IMR-90 (cell line): Measurements from ENCODE around the gene ANKS3.

Experiments
- CHD1 ChIP-seq: IDR thresholded peaks from 2 replicates; pipeline ENCODE4 v1.6.1; 2012; ENCODE audit warnings: low read depth, low read length, improper control_type of control experiment
- CTCF ChIP-seq: conservative IDR thresholded peaks from 2 replicates; pipeline ENCODE4 v1.5.1; 2012; ENCODE audit warnings: mild to moderate bottlenecking, low read depth, low read length, improper control_type of control experiment
- MAZ ChIP-seq: IDR thresholded peaks from 2 replicates; pipeline ENCODE4 v1.6.1; 2012; ENCODE audit warnings: low read depth, mild to moderate bottlenecking, low read length, improper control_type of control experiment, moderate library complexity, borderline replicate concordance
- POLR2A ChIP-seq: IDR thresholded peaks from 2 replicates; pipeline ENCODE4 v1.6.1; 2012; ENCODE audit warnings: mild to moderate bottlenecking, low read depth, low read length
- RAD21 ChIP-seq: IDR thresholded peaks from 2 replicates; pipeline ENCODE4 v1.6.1; 2012; ENCODE audit warnings: low read length, improper control_type of control experiment
- SMC3 ChIP-seq: fragments of 150-350 bp; IDR thresholded peaks from 2 replicates; pipeline ENCODE4 v1.6.1; 2016; ENCODE audit warnings: low read depth, mild to moderate bottlenecking, antibody characterized with exemption, low read length, moderate library complexity
- USF2 ChIP-seq: fragments of 150-350 bp; IDR thresholded peaks from 2 replicates; pipeline ENCODE4 v1.6.1; 2017; ENCODE audit warnings: mild to moderate bottlenecking, antibody characterized with exemption, low read length, low read depth

- TF ChIP-seq CTCF (no peak), CHD1 (no peak), POLR2A (no peak), RAD21 (no peak), USF2 (no peak), SMC3 (no peak), MAZ (no peak)
Observed at GRCh38 chr16:4748682-4749411, 14.8 kb upstream of the ANKS3 start.
